ENCODE results near the gene MAX.
"Not testable (repeated sequence)": the region's sequence is repeated elsewhere in the genome, so short reads cannot be mapped to it uniquely, and the experiment has no call there.

MAX gene

DNA sequence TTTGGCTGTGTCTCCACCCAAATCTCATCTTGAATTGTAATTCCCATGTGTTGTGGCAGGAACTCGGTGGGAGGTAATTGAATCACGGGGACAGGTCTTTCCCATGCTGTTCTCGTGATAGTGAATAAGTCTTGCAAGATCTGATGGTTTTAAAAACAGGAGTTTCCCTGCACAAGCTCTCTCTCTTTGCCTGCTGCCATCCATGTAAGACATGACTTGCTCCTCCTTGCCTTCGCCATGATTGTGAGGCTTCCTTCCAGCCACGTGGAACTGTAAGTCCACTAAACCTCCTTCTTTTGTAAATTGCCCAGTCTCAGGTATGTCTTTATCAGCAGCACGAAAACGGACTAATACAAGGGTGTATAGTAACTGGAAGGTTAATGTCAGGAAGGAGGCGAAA lies 14.5 kb downstream of the MAX start:
- H3K4me1 ChIP-seq (ENCODE audit: control insufficient read depth in 1 of 2, insufficient read depth in 2 of 2, low read length in 2 of 2); DNase-seq; H2BK5ac ChIP-seq (ENCODE audit: low read depth, low read length, poor library complexity); H2BK12ac ChIP-seq (ENCODE audit: low read length); H3K79me1 ChIP-seq (ENCODE audit: low read length); H3K9me3 ChIP-seq (ENCODE audit: insufficient read depth, low read depth, low read length); H2AK5ac ChIP-seq (ENCODE audit: low read length); H3K4ac ChIP-seq (ENCODE audit: low read depth, low read length); H3K27ac ChIP-seq (ENCODE audit: low read depth, low read length); H3K9ac ChIP-seq (ENCODE audit: low read length); H3K4me3 ChIP-seq (ENCODE audit: low read depth, low read length); H2AFZ ChIP-seq (ENCODE audit: insufficient read depth, low read length, poor library complexity); H4K12ac ChIP-seq (ENCODE audit: low read depth, low read length); H3K27me3 ChIP-seq (ENCODE audit: insufficient read depth, low read length); H3K4me2 ChIP-seq (ENCODE audit: low read length); H3K79me2 ChIP-seq (ENCODE audit: control insufficient read depth, insufficient read depth, low read length, poor library complexity); H3K18ac ChIP-seq (ENCODE audit: low read length); H2BK120ac ChIP-seq (ENCODE audit: insufficient read depth, low read length, poor library complexity); H4K8ac ChIP-seq (ENCODE audit: low read depth, low read length); H3K14ac ChIP-seq (ENCODE audit: low read length); H3K23ac ChIP-seq (ENCODE audit: low read length); H4K91ac ChIP-seq (ENCODE audit: low read depth, low read length): not testable (repeated sequence)
- peaks cover 24 to 48% of the 10 kb centered on the region in 2 experiments for H3K36me3 ChIP-seq (ENCODE audit: control insufficient read depth in 1 of 2, insufficient read depth in 2 of 2, low read length in 2 of 2)
- no CpG with 5 or more reads among the region's 8 CpGs for WGBS (ENCODE audit: extremely low coverage, insufficient coverage, insufficient read length)

GRCh38 chr14:65086686-65087085 lies 15.6 kb downstream of the MAX start:
- H2AFZ ChIP-seq (ENCODE audit: insufficient read depth, low read length, poor library complexity): not testable (repeated sequence)

GRCh38 chr14:65084554-65085505 lies 17.5 kb downstream of the MAX start:
- Histone ChIP-seq H3K4me3 (ENCODE audit: low read depth, low read length) (no peak overlapping the region), H2BK5ac (ENCODE audit: low read depth, low read length, poor library complexity) (no peak overlapping the region), H3K4ac (ENCODE audit: low read depth, low read length) (no peak overlapping the region), H3K4me1 (ENCODE audit: control insufficient read depth in 1 of 2, insufficient read depth in 2 of 2, low read length in 2 of 2) (no peaks in the 10 kb centered on the region), H3K27ac (ENCODE audit: low read depth, low read length) (no peak overlapping the region), H3K18ac (ENCODE audit: low read length) (no peak overlapping the region), H3K79me1 (ENCODE audit: low read length) (no peaks in the 10 kb centered on the region), H3K9me3 (ENCODE audit: insufficient read depth, low read depth, low read length) (peaks cover 6% of the 10 kb centered on the region), H3K36me3 (ENCODE audit: control insufficient read depth in 1 of 2, insufficient read depth in 2 of 2, low read length in 2 of 2) (peaks cover 25 to 50% of the 10 kb centered on the region in 2 experiments), H3K23ac (ENCODE audit: low read length) (no peak overlapping the region), H3K79me2 (ENCODE audit: control insufficient read depth, insufficient read depth, low read length, poor library complexity) (no peaks in the 10 kb centered on the region), H2AK5ac (ENCODE audit: low read length) (no peak overlapping the region), H3K9ac (ENCODE audit: low read length) (no peak overlapping the region), H2BK120ac (ENCODE audit: insufficient read depth, low read length, poor library complexity) (no peak overlapping the region), H3K27me3 (ENCODE audit: insufficient read depth, low read length) (no peaks in the 10 kb centered on the region), H2BK12ac (ENCODE audit: low read length) (no peak overlapping the region), H3K14ac (ENCODE audit: low read length) (no peak overlapping the region), H3K4me2 (ENCODE audit: low read length) (no peak overlapping the region), H4K91ac (ENCODE audit: low read depth, low read length) (no peak overlapping the region), H4K8ac (ENCODE audit: low read depth, low read length) (no peak overlapping the region), H2AFZ (ENCODE audit: insufficient read depth, low read length, poor library complexity) (no peak overlapping the region), H4K12ac (ENCODE audit: low read depth, low read length) (no peak overlapping the region)
- no peak for DNase-seq
- no CpG with 5 or more reads among the region's 6 CpGs for WGBS (ENCODE audit: extremely low coverage, insufficient coverage, insufficient read length)

More at GRCh38 chr14:65086686-65087085, 15.6 kb downstream of the MAX start:
- H2BK12ac ChIP-seq (ENCODE audit: low read length); H4K91ac ChIP-seq (ENCODE audit: low read depth, low read length); H4K12ac ChIP-seq (ENCODE audit: low read depth, low read length); H2AK5ac ChIP-seq (ENCODE audit: low read length); H3K4me3 ChIP-seq (ENCODE audit: low read depth, low read length); H2BK120ac ChIP-seq (ENCODE audit: insufficient read depth, low read length, poor library complexity); H3K4me2 ChIP-seq (ENCODE audit: low read length); H3K14ac ChIP-seq (ENCODE audit: low read length); H3K79me2 ChIP-seq (ENCODE audit: control insufficient read depth, insufficient read depth, low read length, poor library complexity); H3K23ac ChIP-seq (ENCODE audit: low read length); H3K4ac ChIP-seq (ENCODE audit: low read depth, low read length); H4K8ac ChIP-seq (ENCODE audit: low read depth, low read length); H3K9me3 ChIP-seq (ENCODE audit: insufficient read depth, low read depth, low read length); H3K27me3 ChIP-seq (ENCODE audit: insufficient read depth, low read length); H3K9ac ChIP-seq (ENCODE audit: low read length); H3K27ac ChIP-seq (ENCODE audit: low read depth, low read length); H2BK5ac ChIP-seq (ENCODE audit: low read depth, low read length, poor library complexity); DNase-seq; H3K4me1 ChIP-seq (ENCODE audit: control insufficient read depth in 1 of 2, insufficient read depth in 2 of 2, low read length in 2 of 2); H3K18ac ChIP-seq (ENCODE audit: low read length); H3K79me1 ChIP-seq (ENCODE audit: low read length): not testable (repeated sequence)
- no CpG with 5 or more reads among the region's 4 CpGs for WGBS (ENCODE audit: extremely low coverage, insufficient coverage, insufficient read length)
- peaks cover 28 to 50% of the 10 kb centered on the region in 2 experiments for H3K36me3 ChIP-seq (ENCODE audit: control insufficient read depth in 1 of 2, insufficient read depth in 2 of 2, low read length in 2 of 2)

DNA sequence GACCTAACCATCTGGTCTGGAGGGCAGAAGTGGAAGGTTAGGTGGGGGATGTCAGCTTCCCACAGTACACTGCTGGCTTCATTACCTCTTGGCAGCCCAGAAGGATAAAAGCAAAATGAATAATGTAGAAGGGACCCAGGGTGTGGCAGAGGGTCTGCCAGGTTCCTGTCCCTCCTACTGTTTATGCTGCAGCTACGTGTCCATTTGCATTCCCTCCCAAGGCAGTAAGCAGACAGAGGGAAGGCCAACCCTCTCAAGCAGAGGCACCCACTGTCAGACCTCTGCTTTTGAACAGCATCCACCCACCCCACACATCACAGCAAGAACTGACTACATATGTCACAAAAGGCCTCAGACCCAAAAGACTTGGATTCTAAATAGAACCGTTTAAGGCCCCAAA lies 19.4 kb downstream of the MAX start:
- no peak overlapping the region for H2AFZ ChIP-seq (ENCODE audit: insufficient read depth, low read length, poor library complexity)
- H3K9ac ChIP-seq (ENCODE audit: low read length): no peak overlapping the region
- H3K9me3 ChIP-seq (ENCODE audit: insufficient read depth, low read depth, low read length): peaks cover 6% of the 10 kb centered on the region
- H3K23ac ChIP-seq (ENCODE audit: low read length): no peak overlapping the region
- H2BK12ac ChIP-seq (ENCODE audit: low read length): no peak overlapping the region
- H3K18ac ChIP-seq (ENCODE audit: low read length): no peak overlapping the region
- no peak overlapping the region for H2AK5ac ChIP-seq (ENCODE audit: low read length)
- no peak overlapping the region for H3K4me3 ChIP-seq (ENCODE audit: low read depth, low read length)
- H3K27ac ChIP-seq (ENCODE audit: low read depth, low read length): no peak overlapping the region
- no peak overlapping the region for H3K4ac ChIP-seq (ENCODE audit: low read depth, low read length)
- H3K4me2 ChIP-seq (ENCODE audit: low read length): no peak overlapping the region
- no peak overlapping the region for H2BK120ac ChIP-seq (ENCODE audit: insufficient read depth, low read length, poor library complexity)
- H4K91ac ChIP-seq (ENCODE audit: low read depth, low read length): no peak overlapping the region
- no CpG with 5 or more reads among the region's 2 CpGs for WGBS (ENCODE audit: extremely low coverage, insufficient coverage, insufficient read length)
- peaks cover 27 to 43% of the 10 kb centered on the region in 2 experiments for H3K36me3 ChIP-seq (ENCODE audit: control insufficient read depth in 1 of 2, insufficient read depth in 2 of 2, low read length in 2 of 2)
- H3K27me3 ChIP-seq (ENCODE audit: insufficient read depth, low read length): no peaks in the 10 kb centered on the region
- DNase-seq: no peak
- H2BK5ac ChIP-seq (ENCODE audit: low read depth, low read length, poor library complexity): no peak overlapping the region
- no peaks in the 10 kb centered on the region for H3K4me1 ChIP-seq (ENCODE audit: control insufficient read depth in 1 of 2, insufficient read depth in 2 of 2, low read length in 2 of 2)
- no peaks in the 10 kb centered on the region for H3K79me1 ChIP-seq (ENCODE audit: low read length)
- H4K8ac ChIP-seq (ENCODE audit: low read depth, low read length): no peak overlapping the region
- H3K14ac ChIP-seq (ENCODE audit: low read length): no peak overlapping the region
- no peaks in the 10 kb centered on the region for H3K79me2 ChIP-seq (ENCODE audit: control insufficient read depth, insufficient read depth, low read length, poor library complexity)
- H4K12ac ChIP-seq (ENCODE audit: low read depth, low read length): no peak overlapping the region

Measured in trophoblast cell (in vitro differentiated cells and primary cell).